Neural progenitor cell (in vitro differentiated cells): Measurements from ENCODE around the gene TAOK2. TPM values are rescaled to one million over a fixed set of nuclear protein-coding genes. Genes with fewer than 3 reads are reported as not detected.
A peak's percentile ranks its signal among the peaks of the same experiment; 100 is the strongest.
"Not testable (repeated sequence)": the region's sequence is repeated elsewhere in the genome, so short reads cannot be mapped to it uniquely, and the experiment has no call there.

ENCODE experiments used
- DNase-seq: peaks from one replicate; pipeline ENCODE4 v3.0.0-alpha.2; 2016; ENCODE audit warnings: low spot score
- H2AFZ ChIP-seq: fragments of 200-600 bp; sonication (generic); replicated peaks from 2 replicates; pipeline ENCODE4 v1.6.1; 2016; ENCODE audit warnings: antibody characterized with exemption
- H3F3A ChIP-seq: fragments of 200-600 bp; sonication (generic); 2 replicates; pipeline ENCODE4 v1.6.1; 2016; ENCODE audit warnings: antibody characterized with exemption, low read depth
- H3K27ac ChIP-seq: fragments of 200-600 bp; sonication (generic); 2 replicates; pipeline ENCODE4 v1.5.1; 2016; ENCODE audit warnings: mild to moderate bottlenecking
- H3K27me3 ChIP-seq: fragments of 200-600 bp; sonication (generic); 2 replicates; pipeline ENCODE4 v1.6.1; 2016; ENCODE audit warnings: mild to moderate bottlenecking, moderate library complexity
- H3K36me3 ChIP-seq: fragments of 200-600 bp; sonication (generic); 2 replicates; pipeline ENCODE4 v1.5.1; 2016
- H3K4me1 ChIP-seq: fragments of 200-600 bp; sonication (generic); 2 replicates; pipeline ENCODE4 v1.6.1; 2016; ENCODE audit warnings: mixed run types
- H3K4me2 ChIP-seq: fragments of 200-600 bp; sonication (generic); 2 replicates; pipeline ENCODE4 v1.6.1; 2016
- H3K4me3 ChIP-seq: fragments of 200-600 bp; sonication (generic); 2 replicates; pipeline ENCODE4 v1.5.1; 2016
- H3K79me2 ChIP-seq: fragments of 200-600 bp; sonication (generic); 2 replicates; pipeline ENCODE4 v1.6.1; 2016; ENCODE audit warnings: low read depth
- H3K9ac ChIP-seq: fragments of 200-600 bp; sonication (generic); 2 replicates; pipeline ENCODE4 v1.6.1; 2016
- H3K9me3 ChIP-seq: fragments of 200-600 bp; sonication (generic); 2 replicates; pipeline ENCODE4 v1.5.1; 2016; ENCODE audit warnings: low read depth
- H4K20me1 ChIP-seq: fragments of 200-600 bp; sonication (generic); 2 replicates; pipeline ENCODE4 v1.6.1; 2016; ENCODE audit warnings: low read depth
- H3K27ac Mint-ChIP-seq: 3 replicates; pipeline ENCODE4 v1.8.0; 2021; ENCODE audit warnings: mixed read lengths
- H3K27me3 Mint-ChIP-seq: 2 replicates; pipeline ENCODE4 v1.8.0; 2022; ENCODE audit warnings: low read depth, mild to moderate bottlenecking, inconsistent platforms, moderate library complexity, mixed read lengths; ENCODE audit not compliant: insufficient read depth
- H3K36me3 Mint-ChIP-seq: 3 replicates; pipeline ENCODE4 v1.8.0; 2021; ENCODE audit warnings: mixed read lengths
- H3K4me1 Mint-ChIP-seq: 3 replicates; pipeline ENCODE4 v1.8.0; 2021; ENCODE audit warnings: mixed read lengths
- H3K4me3 Mint-ChIP-seq: 3 replicates; pipeline ENCODE4 v1.8.0; 2021; ENCODE audit warnings: mild to moderate bottlenecking, moderate library complexity, mixed read lengths
- H3K9me3 Mint-ChIP-seq: 3 replicates; pipeline ENCODE4 v1.8.0; 2020; ENCODE audit warnings: mixed read lengths
- EZH2 ChIP-seq: fragments of 200-600 bp; sonication (generic); IDR thresholded peaks from 2 replicates; pipeline ENCODE4 v1.6.1; 2017; ENCODE audit warnings: antibody characterized with exemption, mild to moderate bottlenecking, moderate library complexity
- EZH2phosphoT487 ChIP-seq: fragments of 200-600 bp; sonication (generic); IDR thresholded peaks from 2 replicates; pipeline ENCODE4 v1.6.1; 2017; ENCODE audit warnings: antibody characterized with exemption
- total RNA-seq: library from RNA; depleted of rRNA; stranded (reverse); fragments of >200 nt; gene quantifications from 2 replicates; pipeline ENCODE4 v1.2.3, GENCODE V29; 2015; ENCODE audit warnings: low replicate concordance
- TF ChIP-seq, protein P1 (sequence below): fragments of 200-600 bp; sonication (generic); IDR thresholded peaks from 2 replicates; pipeline ENCODE4 v1.5.1; 2017; ENCODE audit warnings: antibody characterized with exemption, mild to moderate bottlenecking

TAOK2 gene
- total RNA-seq, 1 donor from 2014 or later, result 13.8 TPM

GRCh38 chr16:30016555-30017276, 43.0 kb downstream of the TAOK2 start:
- H3K27ac ChIP-seq, result no peak overlapping the region
- H4K20me1 ChIP-seq, result no peaks in the 10 kb centered on the region
- no peaks in the 10 kb centered on the region for H3K9me3 ChIP-seq
- TF ChIP-seq EZH2 (no peak), EZH2phosphoT487 (no peak)
- TF ChIP-seq, protein P1, sequence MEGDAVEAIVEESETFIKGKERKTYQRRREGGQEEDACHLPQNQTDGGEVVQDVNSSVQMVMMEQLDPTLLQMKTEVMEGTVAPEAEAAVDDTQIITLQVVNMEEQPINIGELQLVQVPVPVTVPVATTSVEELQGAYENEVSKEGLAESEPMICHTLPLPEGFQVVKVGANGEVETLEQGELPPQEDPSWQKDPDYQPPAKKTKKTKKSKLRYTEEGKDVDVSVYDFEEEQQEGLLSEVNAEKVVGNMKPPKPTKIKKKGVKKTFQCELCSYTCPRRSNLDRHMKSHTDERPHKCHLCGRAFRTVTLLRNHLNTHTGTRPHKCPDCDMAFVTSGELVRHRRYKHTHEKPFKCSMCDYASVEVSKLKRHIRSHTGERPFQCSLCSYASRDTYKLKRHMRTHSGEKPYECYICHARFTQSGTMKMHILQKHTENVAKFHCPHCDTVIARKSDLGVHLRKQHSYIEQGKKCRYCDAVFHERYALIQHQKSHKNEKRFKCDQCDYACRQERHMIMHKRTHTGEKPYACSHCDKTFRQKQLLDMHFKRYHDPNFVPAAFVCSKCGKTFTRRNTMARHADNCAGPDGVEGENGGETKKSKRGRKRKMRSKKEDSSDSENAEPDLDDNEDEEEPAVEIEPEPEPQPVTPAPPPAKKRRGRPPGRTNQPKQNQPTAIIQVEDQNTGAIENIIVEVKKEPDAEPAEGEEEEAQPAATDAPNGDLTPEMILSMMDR, result no peak
- Mint-ChIP-seq H3K4me3 (no peak overlapping the region), H3K9me3 (peaks cover 2% of the 10 kb centered on the region), H3K27ac (no peak overlapping the region), H3K36me3 (no peaks in the 10 kb centered on the region), H3K4me1 (peaks cover 8% of the 10 kb centered on the region), H3K27me3 (peaks cover 20% of the 10 kb centered on the region)
- H3K4me1 ChIP-seq, result peaks cover 6% of the 10 kb centered on the region
- H3K27me3 ChIP-seq, result peaks cover 19% of the 10 kb centered on the region
- H3K79me2 ChIP-seq, result no peaks in the 10 kb centered on the region
- no peak overlapping the region for H2AFZ ChIP-seq
- H3K4me2 ChIP-seq, result no peak overlapping the region
- no peak for DNase-seq
- H3K9ac ChIP-seq, result no peak overlapping the region
- peaks cover 7% of the 10 kb centered on the region for H3F3A ChIP-seq
- H3K4me3 ChIP-seq, result no peak overlapping the region
- H3K36me3 ChIP-seq, result no peaks in the 10 kb centered on the region

DNA sequence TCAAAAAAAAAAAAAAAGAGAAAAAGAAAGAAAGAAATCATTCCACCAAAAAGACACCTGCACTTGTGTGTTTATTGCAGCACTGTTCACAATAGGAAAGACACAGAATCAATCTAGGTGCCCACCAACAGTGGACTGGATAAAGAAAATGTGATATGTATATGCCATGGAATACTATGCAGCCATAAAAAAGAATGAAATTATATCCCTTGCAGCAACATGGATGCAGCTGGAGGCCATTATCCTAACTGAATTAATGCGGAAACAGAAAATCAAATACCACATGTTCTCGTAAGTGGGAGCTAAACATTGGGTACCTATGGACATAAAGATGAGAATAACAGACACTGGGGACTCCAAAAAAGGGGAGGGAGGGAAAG, 43.6 kb downstream of the TAOK2 start:
- Histone ChIP-seq H3K4me2 (no peak overlapping the region), H3K36me3 (no peaks in the 10 kb centered on the region), H3K79me2 (no peaks in the 10 kb centered on the region), H3K4me1 (peaks cover under 1% of the 10 kb centered on the region), H2AFZ (no peak overlapping the region), H3K27ac (no peak overlapping the region), H3K9ac (no peak overlapping the region), H3K4me3 (no peak overlapping the region), H3F3A (peaks cover 1% of the 10 kb centered on the region), H3K27me3 (peaks cover 14% of the 10 kb centered on the region), H3K9me3 (no peaks in the 10 kb centered on the region), H4K20me1 (no peaks in the 10 kb centered on the region)
- Mint-ChIP-seq H3K36me3 (no peaks in the 10 kb centered on the region), H3K9me3 (no peaks in the 10 kb centered on the region), H3K4me1 (peaks cover 3% of the 10 kb centered on the region), H3K4me3 (peak overlapping the region; percentile 51), H3K27ac (no peak overlapping the region), H3K27me3 (peaks cover 16% of the 10 kb centered on the region)
- TF ChIP-seq EZH2phosphoT487 (no peak), EZH2 (no peak)
- TF ChIP-seq, protein P1, result no peak
- DNase-seq, result no peak

GRCh38 chr16:30017937-30018336, 44.3 kb downstream of the TAOK2 start:
- H3K4me3 ChIP-seq, H4K20me1 ChIP-seq, H2AFZ ChIP-seq, H3K9me3 Mint-ChIP-seq, DNase-seq, H3K27me3 ChIP-seq, H3K36me3 ChIP-seq, H3K27ac Mint-ChIP-seq, H3F3A ChIP-seq, H3K9ac ChIP-seq, H3K9me3 ChIP-seq, H3K4me1 Mint-ChIP-seq, H3K4me1 ChIP-seq, H3K4me3 Mint-ChIP-seq, H3K27ac ChIP-seq, H3K79me2 ChIP-seq, H3K36me3 Mint-ChIP-seq, H3K4me2 ChIP-seq: not testable (repeated sequence)
- H3K27me3 Mint-ChIP-seq, result peaks cover 16% of the 10 kb centered on the region

DNA sequence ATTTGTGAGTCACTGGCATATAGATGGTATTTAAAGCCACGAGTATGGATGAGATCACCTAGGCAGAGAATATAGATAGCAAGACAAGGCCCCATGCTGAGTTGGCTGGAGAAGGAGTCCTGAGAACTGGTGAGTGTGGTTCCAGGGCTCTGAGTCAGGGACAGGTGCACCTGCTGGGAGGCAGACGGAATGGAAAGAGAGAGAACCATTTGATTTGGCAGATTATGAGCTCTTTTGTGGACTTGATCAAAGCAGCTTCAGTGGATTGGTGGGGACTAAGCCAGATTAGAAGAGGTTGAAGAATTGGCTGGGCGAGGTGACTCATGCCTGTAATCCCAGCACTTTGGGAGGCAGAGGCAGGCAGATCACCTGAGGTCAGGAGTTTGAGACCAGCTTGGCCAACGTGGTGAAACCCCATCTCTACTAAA, 45.1 kb downstream of the TAOK2 start:
- TF ChIP-seq EZH2, result no peak
- no peak for TF ChIP-seq EZH2phosphoT487
- TF ChIP-seq, protein P1, result no peak
- Mint-ChIP-seq H3K27me3 (peaks cover 16% of the 10 kb centered on the region), H3K4me3 (no peak overlapping the region), H3K36me3 (no peaks in the 10 kb centered on the region), H3K4me1 (peaks cover 3% of the 10 kb centered on the region), H3K9me3 (no peaks in the 10 kb centered on the region), H3K27ac (no peak overlapping the region)
- no peak overlapping the region for H3K27ac ChIP-seq
- H3K9ac ChIP-seq, result no peak overlapping the region
- H3K79me2 ChIP-seq, result no peaks in the 10 kb centered on the region
- no peak for DNase-seq
- H3K36me3 ChIP-seq, result no peaks in the 10 kb centered on the region
- no peaks in the 10 kb centered on the region for H3K9me3 ChIP-seq
- no peaks in the 10 kb centered on the region for H4K20me1 ChIP-seq
- H3K4me1 ChIP-seq, result no peaks in the 10 kb centered on the region
- H3K27me3 ChIP-seq, result peaks cover 8% of the 10 kb centered on the region
- H3K4me3 ChIP-seq, result no peak overlapping the region
- H3F3A ChIP-seq, result no peaks in the 10 kb centered on the region
- H3K4me2 ChIP-seq, result no peak overlapping the region
- no peak overlapping the region for H2AFZ ChIP-seq
